ENCODE measurements around the gene ABCB9. TPM values are rescaled to one million over a fixed set of nuclear protein-coding genes. Genes with fewer than 3 reads are reported as not detected.

The ABCB9 gene
- total RNA-seq, 2 experiments from 2014 or later: 4.3 to 4.9 TPM

DNA sequence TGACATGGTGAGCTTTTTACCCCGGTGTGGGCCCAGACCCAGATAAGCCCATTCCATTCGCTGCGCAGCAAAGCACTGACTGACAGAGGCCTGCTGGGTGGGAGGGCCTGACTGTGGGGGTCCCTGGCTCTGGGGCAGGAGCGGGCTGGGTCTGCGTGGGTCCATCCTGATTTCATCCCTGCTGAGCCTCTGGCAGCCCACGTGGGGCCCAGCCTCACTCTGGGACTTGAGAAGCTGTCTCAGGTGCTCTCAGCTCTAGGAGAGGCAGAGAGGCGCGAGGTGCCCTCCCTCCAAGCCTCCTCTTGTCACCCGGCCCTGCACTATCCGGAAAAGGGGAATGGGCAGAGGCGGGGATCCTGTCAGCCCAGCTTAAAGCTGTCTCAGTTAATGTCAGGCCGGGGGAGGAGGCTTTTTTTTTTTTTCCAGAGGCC is 927 bp downstream of the ABCB9 start:
- DNase-seq (no peak), ATAC-seq (no peak)
- Mint-ChIP-seq H3K4me3 (peak overlapping the region; percentile 56), H3K9me3 (no peaks in the 10 kb centered on the region), H3K4me1 (ENCODE audit: low read depth) (peaks cover 3% of the 10 kb centered on the region), H3K27ac (no peak overlapping the region), H3K36me3 (ENCODE audit: low read depth) (no peaks in the 10 kb centered on the region), H3K27me3 (no peaks in the 10 kb centered on the region)
- TF ChIP-seq, protein P1, sequence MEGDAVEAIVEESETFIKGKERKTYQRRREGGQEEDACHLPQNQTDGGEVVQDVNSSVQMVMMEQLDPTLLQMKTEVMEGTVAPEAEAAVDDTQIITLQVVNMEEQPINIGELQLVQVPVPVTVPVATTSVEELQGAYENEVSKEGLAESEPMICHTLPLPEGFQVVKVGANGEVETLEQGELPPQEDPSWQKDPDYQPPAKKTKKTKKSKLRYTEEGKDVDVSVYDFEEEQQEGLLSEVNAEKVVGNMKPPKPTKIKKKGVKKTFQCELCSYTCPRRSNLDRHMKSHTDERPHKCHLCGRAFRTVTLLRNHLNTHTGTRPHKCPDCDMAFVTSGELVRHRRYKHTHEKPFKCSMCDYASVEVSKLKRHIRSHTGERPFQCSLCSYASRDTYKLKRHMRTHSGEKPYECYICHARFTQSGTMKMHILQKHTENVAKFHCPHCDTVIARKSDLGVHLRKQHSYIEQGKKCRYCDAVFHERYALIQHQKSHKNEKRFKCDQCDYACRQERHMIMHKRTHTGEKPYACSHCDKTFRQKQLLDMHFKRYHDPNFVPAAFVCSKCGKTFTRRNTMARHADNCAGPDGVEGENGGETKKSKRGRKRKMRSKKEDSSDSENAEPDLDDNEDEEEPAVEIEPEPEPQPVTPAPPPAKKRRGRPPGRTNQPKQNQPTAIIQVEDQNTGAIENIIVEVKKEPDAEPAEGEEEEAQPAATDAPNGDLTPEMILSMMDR (IDR thresholded peaks at IDR 0.05): no peak
- POLR2A ChIA-PET: interaction anchor here (0.9 to 2.2 kb wide), 6 partner anchors 10 to 267 kb away, joined by 3 to 12 read pairs (median 4); partner anchors contain the start of genes MPHOSPH9, MTRFR and OGFOD2
- CTCF ChIA-PET: interaction anchor here (1.0 to 2.4 kb wide), 5 partner anchors 11 to 172 kb away, joined by 3 to 9 read pairs (median 5); no protein-coding TSS in a partner anchor
- intact Hi-C loops (cut with micrococcal nuclease): no loop called here

DNA sequence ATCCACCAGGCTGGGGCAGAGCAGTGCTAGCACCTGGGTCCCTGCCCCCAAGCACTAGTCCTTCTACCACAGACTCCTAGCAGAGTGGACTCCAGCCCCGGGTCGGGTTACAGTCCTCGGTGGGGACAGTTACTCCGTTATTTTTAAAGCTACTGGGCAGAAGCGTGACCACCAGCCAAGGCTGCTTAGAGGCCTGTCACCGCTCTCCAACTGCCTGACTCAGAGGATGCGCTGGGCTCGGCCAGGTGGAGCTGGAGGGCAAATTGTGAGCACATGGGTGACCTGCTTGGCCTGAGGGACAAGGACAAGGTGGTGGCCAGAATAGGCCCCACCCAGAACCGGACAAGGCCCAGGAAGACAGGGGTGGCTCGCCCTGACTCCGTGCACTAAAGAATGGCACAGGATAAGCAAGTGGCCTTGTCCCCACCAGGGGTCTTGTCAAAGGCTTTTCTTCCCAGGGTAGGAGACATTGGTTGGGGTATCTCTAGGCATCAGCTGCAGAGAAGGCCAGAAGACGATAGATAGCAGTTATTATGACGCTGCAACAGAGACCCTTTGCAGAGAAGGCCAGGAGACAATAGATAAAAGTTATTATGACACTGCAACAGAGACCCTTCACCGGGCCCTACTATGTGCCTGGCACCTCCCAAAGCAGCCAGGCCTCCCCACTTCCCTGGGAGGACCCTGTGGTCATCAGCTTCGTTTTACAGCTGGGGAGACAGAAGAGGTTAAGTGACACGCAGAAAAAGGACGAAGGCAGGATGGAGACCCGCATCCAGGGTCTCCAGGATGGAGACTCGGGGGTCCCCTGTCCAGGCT is 1.6 kb downstream of the ABCB9 start:
- peak overlapping the region; percentile 35 for H3K4me3 Mint-ChIP-seq
- ChIA-PET POLR2A (interaction anchor here (0.9 to 1.8 kb wide), 4 partner anchors 10 to 93 kb away, joined by 3 to 6 read pairs (median 3); no protein-coding TSS in a partner anchor), CTCF (interaction anchor here (1.0 to 2.1 kb wide), 4 partner anchors 104 to 171 kb away, joined by 3 to 6 read pairs (median 4); no protein-coding TSS in a partner anchor)
- ATAC-seq (no peak), DNase-seq (no peak)
- no peaks in the 10 kb centered on the region for H3K9me3 Mint-ChIP-seq
- H3K27ac Mint-ChIP-seq: no peak overlapping the region
- peaks cover 3% of the 10 kb centered on the region for H3K4me1 Mint-ChIP-seq (ENCODE audit: low read depth)
- no peaks in the 10 kb centered on the region for H3K36me3 Mint-ChIP-seq (ENCODE audit: low read depth)
- intact Hi-C loops (cut with micrococcal nuclease): no loop called here
- TF ChIP-seq, protein P1 (IDR thresholded peaks at IDR 0.05): no peak
- H3K27me3 Mint-ChIP-seq: no peaks in the 10 kb centered on the region

DNA sequence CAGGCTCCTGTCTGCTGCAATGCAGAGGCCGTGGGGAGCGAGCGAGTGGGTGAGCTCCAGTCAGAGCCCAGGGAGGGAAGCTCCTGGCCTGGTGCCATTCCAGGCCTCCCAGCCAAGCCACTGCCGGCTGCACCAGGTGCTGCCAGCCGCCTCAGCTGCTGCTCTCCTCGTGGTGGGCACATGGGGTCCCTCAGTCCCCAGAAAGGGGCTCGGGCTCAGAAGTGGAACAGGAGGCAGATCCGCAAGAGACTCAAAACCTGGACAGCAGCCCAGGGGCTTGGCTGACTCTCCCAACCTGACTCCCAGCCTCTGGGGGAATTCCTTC is 2.4 kb downstream of the ABCB9 start:
- ATAC-seq: no peak
- Mint-ChIP-seq H3K27me3 (no peaks in the 10 kb centered on the region), H3K4me3 (no peak overlapping the region), H3K36me3 (ENCODE audit: low read depth) (no peaks in the 10 kb centered on the region), H3K9me3 (no peaks in the 10 kb centered on the region), H3K4me1 (ENCODE audit: low read depth) (peaks cover 3% of the 10 kb centered on the region), H3K27ac (no peak overlapping the region)
- CTCF ChIA-PET: interaction anchor here (1.0 to 2.1 kb wide), 2 partner anchors 12 to 104 kb away, joined by 3 to 8 read pairs; no protein-coding TSS in a partner anchor
- DNase-seq: no peak
- POLR2A ChIA-PET: interaction anchor here (0.8 kb wide), 1 partner anchor 30 kb away, joined by 4 read pairs; no protein-coding TSS in a partner anchor
- TF ChIP-seq, protein P1 (IDR thresholded peaks at IDR 0.05): no peak
- intact Hi-C loops (cut with micrococcal nuclease): no loop called here

DNA sequence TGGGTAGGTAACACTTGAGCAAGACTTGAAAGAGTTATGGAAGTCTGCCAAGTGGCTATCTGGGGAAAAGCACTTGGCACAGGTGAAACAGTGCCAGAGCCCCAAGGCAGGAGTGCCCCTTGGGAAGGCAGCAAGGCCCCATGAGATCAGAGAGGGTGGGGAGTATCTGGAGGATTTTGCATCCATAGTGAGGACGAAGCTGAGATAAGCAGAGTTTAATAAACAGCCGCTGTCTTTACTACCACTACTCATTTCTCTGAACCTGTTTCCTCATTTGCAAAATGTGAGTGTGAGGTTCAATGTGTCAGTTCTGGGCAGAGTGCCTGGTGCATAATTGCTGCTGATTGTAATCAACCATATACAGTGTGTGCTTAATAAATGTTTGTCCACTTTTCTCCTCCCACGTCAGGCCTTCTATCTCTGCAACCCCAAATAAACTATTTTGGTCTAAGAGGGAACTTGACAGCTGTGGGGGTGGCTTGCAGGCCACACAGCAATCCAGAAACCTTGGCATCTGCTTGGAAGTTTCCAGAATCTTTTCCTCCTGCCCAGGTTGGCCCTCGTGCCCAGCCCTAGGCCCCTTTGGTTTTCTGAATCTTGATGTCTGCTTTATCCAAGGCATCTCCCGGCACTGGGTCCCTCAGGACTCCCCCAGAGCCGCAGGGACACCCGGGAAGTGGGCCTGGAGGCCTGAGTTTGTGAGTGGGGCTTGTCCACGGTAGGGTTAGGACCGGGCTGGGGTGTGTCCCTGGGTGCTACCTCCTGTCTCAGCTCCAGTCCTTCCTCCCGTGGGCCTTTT is 4.5 kb downstream of the ABCB9 start:
- CTCF ChIA-PET: interaction anchor here (1.4 to 2.1 kb wide), 3 partner anchors 10 to 277 kb away, joined by 3 to 8 read pairs (median 6); no protein-coding TSS in a partner anchor

More for the DNA sequence above, 4.5 kb downstream of the ABCB9 start:
- H3K9me3 Mint-ChIP-seq: no peaks in the 10 kb centered on the region
- TF ChIP-seq, protein P1 (IDR thresholded peaks at IDR 0.05): no peak
- no peak overlapping the region for H3K4me3 Mint-ChIP-seq
- POLR2A ChIA-PET: no interaction called here
- DNase-seq: no peak
- intact Hi-C loops (cut with micrococcal nuclease): no loop called here
- no peaks in the 10 kb centered on the region for H3K27me3 Mint-ChIP-seq
- H3K4me1 Mint-ChIP-seq (ENCODE audit: low read depth): peaks cover 2% of the 10 kb centered on the region
- ATAC-seq: no peak
- H3K36me3 Mint-ChIP-seq (ENCODE audit: low read depth): no peaks in the 10 kb centered on the region
- H3K27ac Mint-ChIP-seq: no peak overlapping the region
